Measurements from ENCODE around the gene IFNA14. TPM values are rescaled to one million over a fixed set of nuclear protein-coding genes. Genes with fewer than 3 reads are reported as not detected.
"Not testable (repeated sequence)": the region's sequence is repeated elsewhere in the genome, so short reads cannot be mapped to it uniquely, and the experiment has no call there.

The IFNA14 gene
- total and polyA plus RNA-seq, 8 donors, result not detected

- no peak for DNase-seq
- intact Hi-C loops (cut with DNase I), result no loop called here
- Histone ChIP-seq H3K27ac (no peak overlapping the region), H3K4me1 (peaks cover 0 to 14% of the 10 kb centered on the region in 2 donors), H3K9me3 (no peaks in the 10 kb centered on the region), H3K4me3 (no peak overlapping the region), H3K27me3 (peaks cover 0 to 17% of the 10 kb centered on the region in 2 donors), H3K36me3 (no peaks in the 10 kb centered on the region)
- ATAC-seq, result no peak
- no peak for TF ChIP-seq CTCF (IDR thresholded peaks at IDR 0.05)
Observed at GRCh38 chr9:21255538-21256212, 15.9 kb upstream of the IFNA14 start.

- H3K4me3 ChIP-seq, result no peak overlapping the region
- intact Hi-C loops (cut with DNase I), result no loop called here
- TF ChIP-seq CTCF (IDR thresholded peaks at IDR 0.05), result peak; percentile 23 to 41
- H3K9me3 ChIP-seq, result no peaks in the 10 kb centered on the region
- ATAC-seq, result peak; percentile 70
- H3K4me1 ChIP-seq, result peaks cover 0 to 14% of the 10 kb centered on the region in 2 donors
- DNase-seq, result peak; percentile 10 to 55 (median 42)
- H3K36me3 ChIP-seq, result no peaks in the 10 kb centered on the region
- no peak overlapping the region for H3K27ac ChIP-seq
- H3K27me3 ChIP-seq, result peaks cover 0 to 17% of the 10 kb centered on the region in 2 donors
Observed at GRCh38 chr9:21252721-21253547, 13.1 kb upstream of the IFNA14 start.

GRCh38 chr9:21251638-21252037 lies 11.8 kb upstream of the IFNA14 start:
- H3K4me3 ChIP-seq, result no peak overlapping the region
- peaks cover 0 to 7% of the 10 kb centered on the region in 2 donors for H3K27me3 ChIP-seq
- DNase-seq, result no peak
- H3K36me3 ChIP-seq, result no peaks in the 10 kb centered on the region
- no peak overlapping the region for H3K27ac ChIP-seq
- intact Hi-C loops (cut with DNase I), result no loop called here
- TF ChIP-seq CTCF (IDR thresholded peaks at IDR 0.05), result no peak
- no peaks in the 10 kb centered on the region for H3K9me3 ChIP-seq
- ATAC-seq, result no peak
- H3K4me1 ChIP-seq, result peaks cover 0 to 14% of the 10 kb centered on the region in 2 donors

GRCh38 chr9:21251190-21251589 lies 11.4 kb upstream of the IFNA14 start:
- intact Hi-C loops (cut with DNase I), result no loop called here
- no peak for TF ChIP-seq CTCF (IDR thresholded peaks at IDR 0.05)
- no peaks in the 10 kb centered on the region for H3K9me3 ChIP-seq
- no peak overlapping the region for H3K4me3 ChIP-seq
- DNase-seq (no peak), ATAC-seq (no peak)
- H3K36me3 ChIP-seq, result no peaks in the 10 kb centered on the region
- H3K4me1 ChIP-seq, result peaks cover 0 to 14% of the 10 kb centered on the region in 2 donors
- peaks cover 0 to 7% of the 10 kb centered on the region in 2 donors for H3K27me3 ChIP-seq
- H3K27ac ChIP-seq, result no peak overlapping the region

GRCh38 chr9:21244836-21245235 lies 5.0 kb upstream of the IFNA14 start:
- no peak for TF ChIP-seq CTCF (IDR thresholded peaks at IDR 0.05)
- no peaks in the 10 kb centered on the region for H3K9me3 ChIP-seq
- no peak for ATAC-seq
- H3K36me3 ChIP-seq, result no peaks in the 10 kb centered on the region
- DNase-seq, result no peak
- intact Hi-C loops (cut with DNase I), result no loop called here
- no peaks in the 10 kb centered on the region for H3K4me1 ChIP-seq
- no peak overlapping the region for H3K27ac ChIP-seq
- H3K27me3 ChIP-seq, result peaks cover 14 to 17% of the 10 kb centered on the region in 2 donors
- H3K4me3 ChIP-seq, result no peak overlapping the region

- intact Hi-C loops (cut with DNase I); DNase-seq; ATAC-seq: not testable (repeated sequence)
Observed at GRCh38 chr9:21236360-21236714, 3.5 kb downstream of the IFNA14 start.

More at GRCh38 chr9:21236360-21236714, 3.5 kb downstream of the IFNA14 start:
- H3K4me1 ChIP-seq, H3K36me3 ChIP-seq, H3K9me3 ChIP-seq, H3K27ac ChIP-seq, H3K27me3 ChIP-seq, H3K4me3 ChIP-seq: not testable (repeated sequence)

Measured in left lung (tissue), 10 donors.